AG08396 (cell line): ENCODE measurements around the gene TCEA3.
A peak's percentile ranks its signal among the peaks of the same experiment; 100 is the strongest.
"Not testable (repeated sequence)": the region's sequence is repeated elsewhere in the genome, so short reads cannot be mapped to it uniquely, and the experiment has no call there.

Experiments used
- DNase-seq: peaks from one replicate; pipeline ENCODE4 v3.0.0; 2012; ENCODE audit warnings: low spot score, mixed read lengths

TCEA3 gene

GRCh38 chr1:23392125-23392855, 32.3 kb downstream of the TCEA3 start:
- no peak for DNase-seq

DNA sequence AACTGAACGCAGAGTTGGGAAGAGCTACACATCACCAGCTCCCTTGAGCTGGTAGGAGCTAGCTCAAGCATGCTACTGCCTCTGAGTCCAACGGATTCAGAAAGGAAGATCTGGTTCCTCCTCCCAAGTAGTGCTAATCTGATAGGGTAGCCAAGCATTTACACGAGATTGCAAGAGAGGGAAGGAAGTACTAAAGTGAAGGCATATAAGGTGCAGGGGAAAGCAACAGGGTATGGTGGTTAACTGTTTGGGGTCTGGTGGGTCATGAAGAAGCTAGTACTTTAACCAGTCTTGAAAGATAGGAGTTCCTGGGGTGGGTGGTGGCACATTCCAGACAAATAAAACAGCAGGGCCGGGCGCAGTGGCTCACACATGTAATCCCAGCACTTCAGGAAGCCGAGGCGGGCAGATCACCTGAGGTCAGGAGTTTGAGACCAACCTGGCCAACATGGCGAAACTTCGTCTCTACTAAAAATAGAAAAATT, 34.7 kb downstream of the TCEA3 start:
- DNase-seq, result no peak

GRCh38 chr1:23387494-23387893, 37.1 kb downstream of the TCEA3 start:
- no peak for DNase-seq

GRCh38 chr1:23385119-23385621, 39.4 kb downstream of the TCEA3 start:
- DNase-seq, result no peak

DNA sequence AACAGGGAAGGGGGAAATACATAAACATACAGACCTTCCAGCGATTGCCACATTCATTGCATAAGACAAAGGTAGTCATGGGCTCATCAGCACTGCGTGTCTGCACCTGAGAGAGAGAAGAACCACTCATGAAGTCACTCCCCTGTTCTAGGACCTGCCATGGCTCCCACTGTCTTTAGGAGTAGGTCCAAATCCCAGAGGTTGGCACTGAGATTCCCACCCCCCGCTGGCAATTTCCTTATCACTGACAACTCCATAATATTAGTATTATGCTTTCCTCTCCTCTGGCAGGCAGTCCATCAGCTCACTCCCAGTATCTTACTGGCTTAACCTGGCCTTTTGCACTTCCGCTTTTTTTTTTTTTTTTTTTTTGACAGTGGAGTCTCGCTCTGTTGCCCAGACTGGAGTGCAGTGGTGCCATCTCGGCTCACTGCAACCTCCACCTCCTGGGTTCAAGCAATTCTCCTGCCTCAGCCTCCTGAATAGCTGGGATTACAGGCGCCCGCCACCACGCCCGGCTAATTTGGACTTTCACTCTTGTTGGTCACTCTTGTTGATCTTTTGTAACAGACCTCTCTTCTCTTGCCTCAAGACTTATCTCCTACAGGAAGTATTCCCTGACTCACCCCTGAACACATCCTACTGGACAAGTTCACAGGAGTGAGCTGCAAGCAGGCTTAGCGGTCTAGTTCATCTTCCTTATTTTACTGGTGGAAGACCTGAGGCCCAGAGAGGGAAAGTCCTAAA, 40.1 kb downstream of the TCEA3 start:
- no peak for DNase-seq

- DNase-seq, result no peak
Observed at GRCh38 chr1:23383577-23384311, 40.8 kb downstream of the TCEA3 start.

DNA sequence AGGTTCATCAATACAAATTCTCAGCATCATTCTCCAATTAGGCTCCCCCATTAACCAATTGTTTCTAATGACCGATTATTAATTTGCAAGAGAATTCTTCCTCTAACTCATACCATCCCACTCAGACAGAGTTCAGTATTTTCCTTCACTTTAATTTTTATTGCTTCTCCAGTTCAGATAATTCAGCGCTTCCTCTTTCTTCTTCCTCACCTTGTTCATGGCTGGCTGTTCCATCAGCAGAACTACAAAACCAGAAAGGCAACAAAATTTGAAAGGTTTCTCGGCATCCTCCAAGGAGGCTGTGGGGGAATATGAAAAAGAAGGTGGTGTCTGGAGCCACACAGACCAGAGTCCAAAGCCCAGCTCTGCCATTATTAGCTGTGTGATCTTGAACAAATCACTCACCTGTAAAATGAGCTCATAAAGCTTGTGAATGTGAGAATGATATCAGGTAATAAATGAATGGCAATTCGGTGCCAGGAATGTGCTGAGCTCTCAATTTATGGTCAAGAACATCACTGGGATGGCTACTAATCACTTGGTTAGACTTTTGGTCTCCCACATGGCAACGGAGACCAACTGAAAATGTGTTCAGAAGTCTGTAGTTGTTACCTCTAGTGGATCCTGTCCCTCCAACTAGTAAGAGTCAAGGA, 43.2 kb downstream of the TCEA3 start:
- DNase-seq, result no peak

- no peak for DNase-seq
Observed at GRCh38 chr1:23380719-23381118, 43.8 kb downstream of the TCEA3 start.

- DNase-seq, result not testable (repeated sequence)
Observed at GRCh38 chr1:23380236-23380635, 44.3 kb downstream of the TCEA3 start.

- DNase-seq, result peak; percentile 66
Observed at GRCh38 chr1:23376890-23377811, 47.4 kb downstream of the TCEA3 start.

DNA sequence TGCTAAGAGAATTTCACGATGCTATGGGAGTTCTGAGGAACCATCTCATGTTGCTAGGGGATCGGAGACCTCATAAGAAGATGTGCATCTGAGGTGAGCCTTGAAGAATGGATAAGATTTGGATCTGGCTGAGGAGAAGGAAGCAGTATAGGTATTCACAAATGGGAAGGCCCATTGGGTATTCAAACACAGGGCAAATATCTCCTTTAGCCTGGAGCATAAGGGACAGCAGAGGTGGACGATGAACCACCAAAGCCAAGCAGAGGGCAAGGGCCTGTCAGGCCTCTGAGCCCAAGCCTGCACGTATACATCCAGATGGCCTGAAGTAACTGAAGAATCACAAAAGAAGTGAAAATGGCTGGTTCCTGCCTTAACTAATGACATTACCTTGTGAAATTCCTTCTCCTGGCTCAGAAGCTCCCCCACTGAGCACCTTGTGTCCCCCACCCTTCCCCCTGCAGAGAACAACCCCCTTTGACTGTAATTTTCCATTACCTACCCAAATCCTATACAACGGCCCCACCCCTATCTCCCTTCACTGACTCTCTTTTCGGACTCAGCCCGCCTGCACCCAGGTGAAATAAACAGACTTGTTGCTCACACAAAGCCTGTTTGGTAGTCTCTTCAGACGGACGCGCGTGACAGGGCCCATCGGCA, 50.3 kb downstream of the TCEA3 start:
- DNase-seq, result not testable (repeated sequence)

DNA sequence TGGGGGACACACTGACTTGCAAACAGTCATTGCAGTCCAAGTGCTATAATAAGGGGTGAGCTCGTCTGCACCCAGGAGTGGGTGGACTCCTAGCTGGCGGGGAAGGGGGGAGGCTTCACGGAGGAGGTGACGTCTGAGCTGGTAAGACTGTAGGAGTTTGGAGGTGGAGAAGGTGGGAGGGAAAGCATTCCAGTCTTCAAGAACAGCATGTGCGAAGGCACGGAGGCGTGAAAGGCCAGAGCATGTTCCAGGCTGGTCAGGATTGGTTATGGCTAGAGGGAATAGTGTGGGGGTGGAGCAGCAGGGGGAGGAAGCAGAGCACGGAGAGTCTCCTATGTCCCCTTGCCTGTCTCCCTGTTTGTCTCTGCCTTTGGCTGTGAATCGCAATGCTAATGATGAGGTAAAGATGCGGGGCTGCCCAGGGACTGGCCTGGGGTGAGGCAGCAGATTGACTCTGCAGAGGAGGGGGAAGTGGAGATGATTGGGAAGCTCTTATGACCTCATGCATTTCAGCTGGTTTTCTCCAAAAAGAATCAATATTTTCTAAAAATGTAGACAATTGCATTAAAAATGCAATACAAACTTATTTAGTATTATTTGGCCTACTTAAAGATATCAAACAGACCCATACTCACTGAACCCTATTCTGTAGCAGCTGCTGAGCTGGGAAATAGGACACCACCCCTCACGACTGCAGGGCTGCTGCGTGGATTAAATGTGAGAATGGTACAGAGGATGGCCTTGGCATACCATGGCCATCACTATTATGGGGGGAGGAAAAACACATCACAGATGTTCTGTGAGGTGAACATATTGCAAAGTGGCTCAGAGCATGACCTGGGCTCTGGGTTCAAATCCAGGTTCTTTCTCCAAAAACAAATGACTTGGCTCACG, 52.3 kb downstream of the TCEA3 start:
- DNase-seq, result no peak

- no peak for DNase-seq
Observed at GRCh38 chr1:23370709-23371584, 53.6 kb downstream of the TCEA3 start.

DNA sequence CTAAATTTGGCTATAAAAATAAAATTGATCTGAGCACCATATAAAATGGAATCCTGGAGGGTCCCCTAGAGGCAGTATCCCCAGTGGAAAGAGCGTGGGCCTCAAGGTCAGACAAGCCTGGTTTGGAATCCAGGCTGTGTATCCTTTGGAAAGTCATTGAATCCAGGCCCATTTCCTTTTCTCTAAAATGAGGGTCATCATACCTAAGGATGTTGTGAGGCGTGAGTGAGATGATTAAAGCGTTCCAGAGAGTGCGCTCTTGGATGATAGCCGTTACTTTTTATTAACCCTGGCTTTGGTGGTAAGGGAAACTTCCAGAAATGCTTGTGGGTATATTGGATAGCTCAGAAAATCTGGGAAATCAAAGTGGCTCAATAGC, 54.2 kb downstream of the TCEA3 start:
- no peak for DNase-seq

DNA sequence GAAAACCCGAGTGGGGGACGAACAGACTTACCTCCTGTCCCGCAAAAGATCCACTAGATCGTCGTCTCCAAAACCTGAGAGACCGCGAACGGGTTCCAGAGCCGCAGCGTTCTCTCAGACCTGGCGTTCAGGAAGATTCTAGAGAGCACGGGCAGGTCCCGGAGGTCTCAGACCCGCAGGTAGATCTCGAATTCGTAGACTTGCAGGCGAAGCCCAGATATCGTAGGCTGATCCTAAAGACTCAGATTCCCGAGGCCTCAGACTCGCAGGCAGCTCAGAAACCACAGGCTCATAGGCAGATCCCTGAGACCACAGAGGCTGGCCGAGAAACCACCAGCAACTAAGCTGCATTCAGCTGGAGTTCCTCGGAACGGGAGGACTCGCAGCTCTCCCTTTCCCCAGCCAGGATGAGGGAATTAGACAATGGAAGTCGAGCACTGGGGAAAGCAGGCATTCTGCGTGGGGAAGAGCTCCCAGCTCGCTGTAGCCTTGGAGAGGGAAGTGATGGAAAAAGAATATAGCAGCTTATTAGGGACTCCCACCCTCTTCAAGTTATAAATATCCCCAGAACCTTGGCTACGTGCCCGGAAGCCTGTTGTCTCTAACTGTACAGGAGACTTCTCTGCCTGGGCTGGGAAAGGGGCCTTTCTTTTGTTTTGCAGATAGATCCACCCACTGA, 55.1 kb downstream of the TCEA3 start, which contains the start of gene ZNF436:
Gene ZNF436 (minus strand): TSS at position 502 of the 679 bp plus-strand sequence. CDS start 1,831 bp downstream, outside the sequence.
- peak; percentile 62 for DNase-seq

DNA sequence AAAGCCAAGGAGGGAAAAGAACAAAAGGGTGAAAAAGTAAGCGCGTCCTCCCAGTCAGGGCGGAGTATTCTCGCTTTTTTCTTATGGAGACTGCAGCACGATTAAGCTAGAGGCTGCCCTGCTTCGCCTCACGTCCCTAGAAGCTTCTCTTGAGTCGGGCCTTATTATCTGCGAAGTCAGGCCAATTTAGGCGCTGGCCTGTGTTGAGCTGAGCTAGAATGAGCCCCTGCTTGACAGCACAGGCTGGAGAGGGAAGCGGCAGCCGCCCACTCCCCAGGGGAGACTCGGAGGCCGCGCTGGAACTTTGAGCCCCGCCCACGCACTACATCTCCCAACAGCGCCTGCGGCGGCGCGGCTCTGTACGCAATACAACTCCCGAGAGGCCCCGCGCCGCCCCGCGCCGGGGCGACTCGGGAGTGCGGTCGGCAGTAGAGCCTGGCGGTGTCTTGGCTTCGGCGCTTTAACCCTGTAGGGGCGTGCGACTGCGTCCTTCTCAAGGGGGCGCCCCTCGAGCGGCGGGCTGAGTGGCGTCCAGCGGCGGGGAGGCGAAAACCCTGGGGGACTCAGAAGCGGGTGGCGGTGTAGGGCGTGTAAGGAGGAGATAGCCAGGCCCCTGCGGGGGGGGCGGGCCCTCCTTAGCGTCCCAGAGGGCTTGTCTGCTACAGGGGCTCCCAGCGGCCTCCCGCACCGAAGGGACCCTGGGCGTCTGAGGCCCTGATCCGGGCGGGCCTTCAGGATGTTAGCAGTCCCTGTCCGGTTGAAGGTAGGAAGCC, 55.8 kb downstream of the TCEA3 start:
- peak; percentile 88 for DNase-seq
